ENCODE results near the gene TNFRSF4. TPM values are rescaled to one million over a fixed set of nuclear protein-coding genes. Genes with fewer than 3 reads are reported as not detected.

Gene TNFRSF4
- total RNA-seq, 1 donor from 2014 or later = 0.31 TPM

DNA sequence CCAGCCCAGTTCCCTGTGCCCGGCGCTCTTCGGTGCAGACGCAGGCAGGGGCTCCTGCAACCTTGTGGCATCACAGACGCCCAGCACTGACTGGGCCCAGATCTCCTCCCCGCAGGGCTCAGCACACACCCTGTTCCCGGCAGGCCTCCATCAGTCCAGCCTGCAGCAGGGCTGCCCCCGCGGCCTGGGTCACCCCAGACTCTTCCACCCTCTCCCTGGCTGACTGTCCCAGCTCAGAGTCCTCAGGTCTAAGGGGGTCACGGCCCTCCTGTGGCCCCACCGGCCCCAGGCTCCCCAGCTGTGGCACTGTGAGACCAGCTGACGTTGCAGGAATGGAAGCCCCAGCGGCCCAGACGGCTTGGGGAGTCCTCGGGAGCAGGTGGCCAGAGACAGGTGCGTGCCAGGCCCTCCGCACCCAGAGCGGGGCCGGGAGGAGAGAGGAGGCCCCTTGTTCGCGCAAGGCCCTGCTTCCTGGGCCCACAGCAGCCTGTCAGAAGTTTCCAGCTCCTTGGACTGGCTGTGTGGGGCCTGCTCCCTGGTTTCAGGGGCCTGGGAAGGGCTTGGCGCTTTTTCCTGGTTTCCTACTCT is 22.3 kb upstream of the TNFRSF4 start:
- no peak overlapping the region for H3K4me3 Mint-ChIP-seq

DNA sequence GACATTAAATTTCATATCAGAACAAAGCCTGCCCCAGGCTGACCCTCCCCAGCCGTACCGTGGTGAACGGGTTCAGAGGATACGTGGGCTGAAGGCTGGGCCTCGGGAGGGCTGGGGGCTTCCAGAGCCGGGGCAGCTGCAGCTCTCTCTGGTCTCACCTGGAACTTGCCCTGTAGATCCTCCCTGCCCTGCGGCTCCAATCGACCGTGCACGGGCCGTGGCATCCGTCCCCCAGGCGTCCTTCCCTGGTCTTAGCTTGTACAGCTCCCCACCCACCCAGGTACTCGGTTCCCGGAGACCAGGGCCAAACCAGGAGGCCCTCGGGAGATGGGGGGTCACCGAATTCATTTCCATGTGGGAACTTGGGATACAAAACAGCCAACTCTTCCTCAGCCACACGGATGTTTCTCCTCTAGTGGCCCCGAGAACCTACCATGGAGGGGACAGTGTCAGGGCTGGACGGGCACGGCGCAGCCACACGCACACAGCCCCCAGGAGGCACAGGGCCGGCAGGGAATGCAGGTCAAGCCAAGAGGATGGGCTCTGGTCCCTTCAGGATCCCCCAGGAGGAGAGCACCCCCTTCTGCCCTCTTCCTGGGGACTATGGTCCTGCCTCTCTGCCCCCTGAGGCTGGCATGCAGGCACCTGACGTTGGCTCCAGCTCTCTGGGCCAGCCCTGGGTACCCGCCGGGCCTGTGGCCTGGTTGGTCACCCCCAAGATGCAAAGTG is 21.2 kb upstream of the TNFRSF4 start:
- Mint-ChIP-seq H3K27me3 (no peaks in the 10 kb centered on the region), H3K4me3 (no peak overlapping the region), H3K9me3 (no peaks in the 10 kb centered on the region), H3K27ac (no peak overlapping the region), H3K4me1 (ENCODE audit: unreplicated experiment) (peaks cover 15% of the 10 kb centered on the region), H3K36me3 (peaks cover 9% of the 10 kb centered on the region)
- TF ChIP-seq, protein P1, sequence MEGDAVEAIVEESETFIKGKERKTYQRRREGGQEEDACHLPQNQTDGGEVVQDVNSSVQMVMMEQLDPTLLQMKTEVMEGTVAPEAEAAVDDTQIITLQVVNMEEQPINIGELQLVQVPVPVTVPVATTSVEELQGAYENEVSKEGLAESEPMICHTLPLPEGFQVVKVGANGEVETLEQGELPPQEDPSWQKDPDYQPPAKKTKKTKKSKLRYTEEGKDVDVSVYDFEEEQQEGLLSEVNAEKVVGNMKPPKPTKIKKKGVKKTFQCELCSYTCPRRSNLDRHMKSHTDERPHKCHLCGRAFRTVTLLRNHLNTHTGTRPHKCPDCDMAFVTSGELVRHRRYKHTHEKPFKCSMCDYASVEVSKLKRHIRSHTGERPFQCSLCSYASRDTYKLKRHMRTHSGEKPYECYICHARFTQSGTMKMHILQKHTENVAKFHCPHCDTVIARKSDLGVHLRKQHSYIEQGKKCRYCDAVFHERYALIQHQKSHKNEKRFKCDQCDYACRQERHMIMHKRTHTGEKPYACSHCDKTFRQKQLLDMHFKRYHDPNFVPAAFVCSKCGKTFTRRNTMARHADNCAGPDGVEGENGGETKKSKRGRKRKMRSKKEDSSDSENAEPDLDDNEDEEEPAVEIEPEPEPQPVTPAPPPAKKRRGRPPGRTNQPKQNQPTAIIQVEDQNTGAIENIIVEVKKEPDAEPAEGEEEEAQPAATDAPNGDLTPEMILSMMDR (conservative IDR thresholded peaks at IDR 0.05) = no peak
- no peak for DNase-seq (ENCODE audit: extremely low spot score, unreplicated experiment)

More for the DNA sequence above, 22.3 kb upstream of the TNFRSF4 start:
- Mint-ChIP-seq H3K27me3 (no peaks in the 10 kb centered on the region), H3K27ac (no peak overlapping the region), H3K9me3 (no peaks in the 10 kb centered on the region), H3K4me1 (ENCODE audit: unreplicated experiment) (peaks cover 11% of the 10 kb centered on the region), H3K36me3 (peaks cover 9% of the 10 kb centered on the region)
- no peak for DNase-seq (ENCODE audit: extremely low spot score, unreplicated experiment)
- TF ChIP-seq, protein P1 (conservative IDR thresholded peaks at IDR 0.05) = no peak

DNA sequence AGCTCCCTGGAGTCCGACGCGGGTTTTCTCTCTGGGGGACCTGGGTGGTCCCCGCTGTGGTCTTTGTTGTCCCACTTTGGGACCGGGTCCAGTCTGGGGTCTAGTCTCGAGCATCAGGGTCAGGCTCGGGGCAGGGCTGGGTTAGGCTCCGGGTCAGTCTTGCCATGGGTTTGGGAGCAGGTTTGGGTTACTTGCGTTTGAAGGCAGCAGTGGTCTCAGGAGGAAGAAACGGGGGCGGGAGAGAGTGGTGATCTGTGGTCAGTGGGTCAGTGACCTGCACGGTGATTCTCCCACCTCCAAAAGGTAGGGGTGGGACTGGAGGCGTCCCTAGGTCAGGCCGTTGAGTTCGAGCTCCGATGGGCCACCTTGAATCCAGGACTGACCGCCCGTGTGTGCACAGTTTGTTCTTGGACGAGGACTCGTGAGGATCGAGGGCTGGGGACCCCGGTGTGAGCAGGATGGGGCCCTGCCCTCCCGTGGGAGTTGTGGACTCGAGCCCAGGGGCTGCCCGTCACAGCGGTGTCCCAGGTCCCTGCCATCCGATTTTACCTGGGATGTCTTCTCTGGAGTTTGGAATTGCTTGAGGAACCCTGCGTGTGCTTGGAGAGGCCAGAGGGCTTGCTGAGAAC is 20.3 kb upstream of the TNFRSF4 start:
- Mint-ChIP-seq H3K4me1 (ENCODE audit: unreplicated experiment) (peaks cover 20% of the 10 kb centered on the region), H3K27ac (peak overlapping the region; percentile 57), H3K36me3 (peaks cover 13% of the 10 kb centered on the region), H3K27me3 (no peaks in the 10 kb centered on the region), H3K4me3 (peak overlapping the region; percentile 84), H3K9me3 (no peaks in the 10 kb centered on the region)
- TF ChIP-seq, protein P1 (conservative IDR thresholded peaks at IDR 0.05) = no peak
- no peak for DNase-seq (ENCODE audit: extremely low spot score, unreplicated experiment)

DNA sequence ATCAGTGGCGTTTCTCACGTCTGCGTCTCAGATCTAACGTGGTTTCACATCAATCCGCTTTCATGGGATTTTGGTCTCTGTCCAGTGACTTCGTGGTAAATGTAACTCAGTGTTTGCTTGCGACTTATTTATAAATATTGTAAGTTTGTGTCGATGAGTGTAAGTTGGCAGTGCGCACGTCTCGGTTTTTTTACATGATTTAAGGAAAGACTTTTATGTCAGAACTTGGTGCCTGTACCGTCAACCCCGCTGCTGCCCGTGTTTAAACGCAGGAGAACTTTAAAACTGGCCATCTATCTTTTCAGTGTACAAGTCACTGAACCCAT is 19.6 kb upstream of the TNFRSF4 start:
- H3K27me3 Mint-ChIP-seq = no peaks in the 10 kb centered on the region
- H3K27ac Mint-ChIP-seq = peak overlapping the region; percentile 57
- H3K36me3 Mint-ChIP-seq = peaks cover 13% of the 10 kb centered on the region
- DNase-seq (ENCODE audit: extremely low spot score, unreplicated experiment) = no peak
- peak overlapping the region; percentile 84 for H3K4me3 Mint-ChIP-seq
- H3K4me1 Mint-ChIP-seq (ENCODE audit: unreplicated experiment) = peaks cover 20% of the 10 kb centered on the region
- TF ChIP-seq, protein P1 (conservative IDR thresholded peaks at IDR 0.05) = no peak
- H3K9me3 Mint-ChIP-seq = no peaks in the 10 kb centered on the region

DNA sequence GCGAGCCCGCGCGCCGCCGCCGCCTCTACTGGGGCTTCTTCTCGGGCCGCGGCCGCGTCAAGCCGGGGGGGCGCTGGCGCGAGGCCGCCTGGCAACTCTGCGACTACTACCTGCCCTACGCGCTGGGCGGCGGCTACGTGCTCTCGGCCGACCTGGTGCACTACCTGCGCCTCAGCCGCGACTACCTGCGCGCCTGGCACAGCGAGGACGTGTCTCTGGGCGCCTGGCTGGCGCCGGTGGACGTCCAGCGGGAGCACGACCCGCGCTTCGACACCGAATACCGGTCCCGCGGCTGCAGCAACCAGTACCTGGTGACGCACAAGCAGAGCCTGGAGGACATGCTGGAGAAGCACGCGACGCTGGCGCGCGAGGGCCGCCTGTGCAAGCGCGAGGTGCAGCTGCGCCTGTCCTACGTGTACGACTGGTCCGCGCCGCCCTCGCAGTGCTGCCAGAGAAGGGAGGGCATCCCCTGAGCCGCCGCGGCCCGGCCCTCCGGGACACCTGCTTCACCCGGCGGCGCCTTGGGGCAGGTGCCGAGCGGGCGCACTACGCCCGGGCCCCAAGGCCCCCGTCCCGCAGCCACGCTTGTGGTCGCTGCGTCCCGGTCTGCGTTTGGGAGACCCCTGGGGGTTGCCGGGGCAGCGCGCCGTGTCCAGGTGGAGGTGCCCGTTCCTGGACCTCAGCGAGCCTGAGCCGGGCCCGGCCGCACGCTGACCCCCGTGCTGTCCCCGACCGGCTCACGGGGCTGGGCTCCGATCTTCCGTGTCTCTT is 19.0 kb upstream of the TNFRSF4 start:
- TF ChIP-seq, protein P1 (conservative IDR thresholded peaks at IDR 0.05) = no peak
- Mint-ChIP-seq H3K27ac (peak overlapping the region; percentile 57), H3K36me3 (peaks cover 13% of the 10 kb centered on the region)

More for the DNA sequence above, 19.0 kb upstream of the TNFRSF4 start:
- Mint-ChIP-seq H3K27me3 (no peaks in the 10 kb centered on the region), H3K4me1 (ENCODE audit: unreplicated experiment) (peaks cover 20% of the 10 kb centered on the region), H3K4me3 (peak overlapping the region; percentile 84), H3K9me3 (no peaks in the 10 kb centered on the region)
- DNase-seq (ENCODE audit: extremely low spot score, unreplicated experiment) = no peak
